IPS-18a (cell line): ENCODE data around the gene SHBG.

Experiments used
- H3K27ac ChIP-seq: one replicate; pipeline ENCODE4 v1.5.1; 2013; ENCODE audit warnings: low read length
- H3K27me3 ChIP-seq: one replicate; pipeline ENCODE4 v1.6.1; 2013; ENCODE audit warnings: mild to moderate bottlenecking, low read length; ENCODE audit not compliant: control insufficient read depth, insufficient read depth
- H3K36me3 ChIP-seq: one replicate; pipeline ENCODE4 v1.6.1; 2013; ENCODE audit warnings: low read depth, low read length; ENCODE audit not compliant: control insufficient read depth
- H3K4me1 ChIP-seq: one replicate; pipeline ENCODE4 v1.6.1; 2013; ENCODE audit warnings: low read depth, low read length; ENCODE audit not compliant: control insufficient read depth
- H3K4me3 ChIP-seq: one replicate; pipeline ENCODE4 v1.5.1; 2013; ENCODE audit warnings: low read length
- H3K9ac ChIP-seq: one replicate; pipeline ENCODE4 v1.6.1; 2013; ENCODE audit warnings: mild to moderate bottlenecking, low read length, moderate library complexity
- H3K9me3 ChIP-seq: one replicate; pipeline ENCODE4 v1.6.1; 2013; ENCODE audit warnings: low read depth, low read length; ENCODE audit not compliant: control insufficient read depth

SHBG gene

DNA sequence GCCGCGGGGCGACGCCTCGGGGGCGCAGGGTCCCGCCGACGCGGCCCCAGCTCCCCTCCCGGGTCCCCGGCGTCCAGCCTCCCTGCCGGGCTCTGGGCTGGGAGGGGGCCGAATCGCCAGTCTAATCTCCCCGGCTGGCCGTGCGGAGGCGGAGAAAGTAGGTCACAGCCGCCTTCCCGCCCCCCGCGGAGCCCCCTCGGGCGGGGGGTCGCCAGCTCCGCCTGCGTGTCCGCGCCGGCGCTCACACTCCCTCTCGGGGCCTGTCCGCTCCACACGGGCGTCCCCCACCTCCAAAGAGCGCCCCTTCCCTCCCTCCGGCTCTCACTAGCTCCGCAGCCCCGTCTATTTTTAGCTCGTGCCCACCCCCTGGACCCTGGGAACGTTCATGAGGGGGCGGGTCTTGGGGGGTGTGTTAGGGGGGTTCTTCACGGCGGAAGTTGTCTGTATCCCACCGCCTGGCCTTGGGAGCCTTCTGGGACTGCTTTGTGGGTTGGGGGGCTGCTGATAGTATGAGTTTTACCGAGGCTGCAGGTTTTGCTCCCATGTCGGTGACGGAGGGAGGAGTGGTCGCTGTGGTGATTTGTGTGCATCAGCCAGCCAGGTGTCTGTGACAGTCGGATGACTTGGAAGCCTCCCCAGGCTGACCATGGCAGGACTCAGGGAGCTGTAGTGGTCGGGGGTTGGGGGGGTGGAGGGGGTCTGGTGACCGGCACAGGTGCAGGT is 21.9 kb downstream of the SHBG start:
- H3K9ac ChIP-seq = no peak overlapping the region
- peaks cover 26% of the 10 kb centered on the region for H3K27me3 ChIP-seq
- no peaks in the 10 kb centered on the region for H3K36me3 ChIP-seq
- H3K27ac ChIP-seq = no peak overlapping the region
- peak overlapping the region; percentile 68 for H3K4me3 ChIP-seq
- no peaks in the 10 kb centered on the region for H3K9me3 ChIP-seq
- peaks cover 12% of the 10 kb centered on the region for H3K4me1 ChIP-seq

DNA sequence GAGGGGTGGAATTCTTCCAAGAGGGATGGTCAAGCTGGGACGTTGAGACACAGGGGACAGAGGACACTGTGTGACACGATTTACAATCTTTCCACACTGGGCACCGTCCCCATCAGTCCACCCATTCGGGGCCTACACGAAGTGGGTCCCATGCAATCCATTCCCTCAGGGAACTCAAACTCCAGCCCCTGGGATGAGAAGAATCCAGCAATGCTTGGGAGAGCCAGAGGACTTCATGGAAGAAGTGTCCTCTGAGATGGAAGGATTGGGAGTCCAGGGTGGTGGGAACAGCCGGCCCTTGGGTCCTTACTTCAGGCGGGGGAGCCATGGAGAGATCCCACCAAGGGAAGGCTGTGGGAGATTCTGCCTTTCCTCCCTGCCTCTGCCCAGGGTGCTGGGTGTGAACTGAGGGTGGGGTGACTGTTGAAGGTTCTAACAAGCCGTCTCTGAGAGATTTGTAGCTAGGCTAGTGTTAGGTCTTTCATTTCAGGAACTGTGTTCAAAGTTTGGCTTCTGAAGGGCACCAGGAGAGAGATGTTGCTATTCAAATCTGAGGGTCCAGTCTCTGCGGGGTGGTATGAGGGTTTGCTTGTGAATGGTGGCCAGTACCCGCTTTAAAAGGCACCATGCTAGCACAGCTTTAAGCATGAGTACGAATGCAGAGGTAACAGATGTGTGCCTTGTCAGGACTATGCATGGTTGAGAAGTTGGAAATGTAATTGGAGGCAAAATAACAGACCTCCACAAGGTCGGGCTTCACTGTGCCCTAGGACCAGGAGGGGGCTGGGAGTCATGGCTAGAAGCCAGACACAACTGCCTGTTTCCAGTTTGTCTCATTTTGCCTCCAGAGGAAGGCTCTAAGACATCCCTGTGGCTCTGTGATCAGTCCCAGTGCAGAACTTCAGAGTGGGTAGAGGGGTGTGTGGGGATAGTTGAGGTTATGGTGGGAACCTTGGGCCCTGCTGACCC is 22.7 kb downstream of the SHBG start:
- Histone ChIP-seq H3K36me3 (no peaks in the 10 kb centered on the region), H3K27ac (no peak overlapping the region), H3K27me3 (peaks cover 26% of the 10 kb centered on the region), H3K4me3 (peak overlapping the region; percentile 68), H3K9me3 (no peaks in the 10 kb centered on the region), H3K4me1 (peaks cover 18% of the 10 kb centered on the region), H3K9ac (no peak overlapping the region)

DNA sequence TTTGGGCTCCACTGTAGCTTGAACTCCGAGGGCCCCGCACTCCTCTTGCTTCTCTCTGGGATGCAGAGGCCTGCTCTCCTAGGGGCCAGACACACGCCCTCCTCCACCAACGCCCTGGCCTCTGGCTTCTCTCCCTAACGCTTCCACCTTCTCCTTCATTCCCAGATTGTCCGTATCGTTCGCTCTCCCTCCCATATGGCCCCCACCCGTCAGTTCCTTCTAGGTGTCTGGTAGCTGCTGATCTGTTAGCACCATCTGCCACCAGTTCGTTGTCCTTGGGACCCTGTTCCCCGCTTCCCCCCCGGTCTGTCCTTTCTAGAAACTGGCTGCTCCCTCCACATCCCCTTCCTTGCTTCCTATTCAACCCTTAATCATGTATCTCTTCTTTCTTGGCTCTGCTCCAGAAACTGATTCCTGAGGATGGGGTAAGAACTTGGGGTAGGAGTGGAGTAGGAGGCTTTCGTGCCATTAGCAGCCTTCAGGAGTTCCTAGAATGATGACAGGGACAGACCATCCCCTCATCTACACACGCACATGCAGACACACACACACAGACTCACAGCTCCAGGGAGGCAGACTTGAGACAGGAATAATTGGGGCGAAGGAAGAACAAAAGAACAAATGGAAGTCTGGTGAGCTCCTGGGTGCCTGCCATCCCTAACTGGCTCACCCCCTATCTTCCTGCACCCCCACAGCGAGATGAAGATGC is 25.1 kb downstream of the SHBG start:
- Histone ChIP-seq H3K4me1 (peaks cover 20% of the 10 kb centered on the region), H3K27ac (no peak overlapping the region), H3K4me3 (no peak overlapping the region), H3K36me3 (no peaks in the 10 kb centered on the region), H3K9me3 (no peaks in the 10 kb centered on the region), H3K9ac (no peak overlapping the region), H3K27me3 (peaks cover 23% of the 10 kb centered on the region)

DNA sequence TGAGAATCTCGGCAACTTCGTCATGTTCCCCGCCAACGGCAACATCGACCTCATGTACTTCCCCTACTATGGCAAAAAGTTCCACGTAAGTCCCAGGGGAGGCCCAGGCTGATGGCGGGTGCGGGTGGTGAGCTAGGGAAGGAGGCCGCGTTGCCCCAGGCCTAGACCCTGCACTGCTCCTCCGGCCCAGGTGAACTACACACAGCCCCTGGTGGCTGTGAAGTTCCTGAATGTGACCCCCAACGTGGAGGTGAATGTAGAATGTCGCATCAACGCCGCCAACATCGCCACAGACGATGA is 25.6 kb downstream of the SHBG start:
- H3K36me3 ChIP-seq = no peaks in the 10 kb centered on the region
- no peaks in the 10 kb centered on the region for H3K9me3 ChIP-seq
- H3K4me1 ChIP-seq = peaks cover 17% of the 10 kb centered on the region
- no peak overlapping the region for H3K27ac ChIP-seq
- H3K9ac ChIP-seq = no peak overlapping the region
- no peak overlapping the region for H3K4me3 ChIP-seq
- peaks cover 20% of the 10 kb centered on the region for H3K27me3 ChIP-seq

DNA sequence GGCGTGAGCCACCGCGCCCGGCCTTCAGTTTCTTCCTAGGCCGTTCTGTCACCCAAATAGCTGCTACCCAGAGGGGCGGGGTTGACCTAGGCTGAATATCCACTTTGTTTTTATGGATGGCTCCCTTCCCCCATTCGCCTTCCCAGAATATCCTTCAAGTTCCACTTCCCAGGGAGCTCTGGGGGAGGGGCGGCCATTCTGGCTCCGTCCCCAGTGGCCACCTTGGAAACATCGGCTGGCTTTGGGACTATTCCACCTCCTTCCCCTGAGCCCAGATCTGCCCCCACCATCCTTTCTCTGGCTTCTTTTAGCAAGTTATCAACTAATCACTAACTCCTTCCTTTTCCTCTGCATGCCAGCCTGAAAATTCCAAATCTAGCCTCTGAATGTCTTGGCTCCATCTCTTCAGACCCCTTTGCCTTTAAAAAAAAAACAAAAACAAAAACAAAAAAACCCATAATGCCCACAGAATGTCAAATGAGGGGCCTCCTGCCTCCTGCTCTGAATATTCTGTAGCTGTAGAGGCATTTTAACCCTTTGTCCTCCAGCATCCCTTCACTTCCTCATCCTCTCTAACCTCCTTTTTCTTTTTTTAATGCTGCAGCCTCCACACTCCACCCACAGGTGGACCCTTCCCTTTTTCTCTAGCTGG is 27.1 kb downstream of the SHBG start:
- H3K4me1 ChIP-seq = peaks cover 15% of the 10 kb centered on the region
- peak overlapping the region; percentile 31 for H3K9ac ChIP-seq
- H3K27me3 ChIP-seq = peaks cover 9% of the 10 kb centered on the region
- no peaks in the 10 kb centered on the region for H3K9me3 ChIP-seq
- H3K4me3 ChIP-seq = peak overlapping the region; percentile 56
- no peaks in the 10 kb centered on the region for H3K36me3 ChIP-seq
- H3K27ac ChIP-seq = no peak overlapping the region

DNA sequence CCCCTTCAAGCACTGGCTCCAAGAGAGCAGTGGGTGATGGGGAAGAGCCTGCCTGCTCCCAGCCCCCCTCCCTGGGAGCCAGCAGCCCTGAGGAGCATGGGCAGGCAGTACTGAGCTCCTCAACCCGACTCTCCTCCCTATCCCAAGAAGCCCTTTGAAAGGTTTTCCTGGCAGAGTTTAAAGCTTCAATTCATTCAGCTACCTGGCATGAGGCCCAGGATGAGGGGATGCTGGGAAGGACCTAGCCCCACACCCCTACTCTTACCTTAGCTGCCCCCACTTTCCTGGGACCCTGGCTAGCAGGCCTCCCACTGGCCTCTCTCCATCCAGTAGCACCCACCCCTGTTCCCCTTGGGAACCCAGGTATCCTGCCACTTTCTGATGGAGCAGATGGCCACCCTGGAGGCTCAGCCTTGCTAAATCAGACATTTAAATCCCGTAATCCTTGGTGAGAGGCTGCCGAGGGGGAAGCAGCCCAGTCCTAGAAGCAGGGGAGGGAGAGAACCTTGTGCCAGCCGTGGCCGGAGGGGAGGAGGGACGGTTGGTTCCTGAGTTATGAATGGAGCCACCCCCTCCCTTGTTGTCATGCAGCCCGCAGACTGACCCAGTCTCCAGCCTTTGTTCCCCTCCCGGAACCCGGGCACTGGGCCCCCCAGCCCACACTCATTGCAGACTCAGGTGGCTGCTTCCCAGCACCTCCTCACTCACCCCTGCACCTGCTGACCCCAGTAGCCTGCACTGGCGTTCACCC is 37.9 kb downstream of the SHBG start:
- Histone ChIP-seq H3K9me3 (no peaks in the 10 kb centered on the region), H3K27ac (no peak overlapping the region), H3K4me1 (no peaks in the 10 kb centered on the region), H3K36me3 (peaks cover 50% of the 10 kb centered on the region), H3K4me3 (no peak overlapping the region), H3K27me3 (no peaks in the 10 kb centered on the region), H3K9ac (no peak overlapping the region)

DNA sequence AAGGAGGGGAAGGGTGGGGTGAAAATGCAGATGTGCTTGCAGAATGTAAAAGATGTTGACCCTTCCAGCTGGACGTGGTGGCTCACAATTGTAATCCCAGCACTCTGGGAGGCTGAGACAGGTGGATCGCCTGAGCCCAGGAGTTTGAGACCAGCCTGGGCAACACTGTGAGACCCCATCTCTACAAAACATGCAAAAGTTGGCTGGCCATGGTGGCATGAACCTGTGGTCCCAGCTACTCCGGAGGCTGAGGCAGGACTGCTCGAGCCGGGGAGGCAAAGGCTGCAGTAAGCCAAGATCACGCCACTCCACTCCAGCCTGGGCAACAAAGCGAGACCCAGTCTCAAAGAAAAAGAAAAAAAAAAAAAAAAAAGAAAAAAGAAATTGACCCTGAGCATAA is 38.5 kb downstream of the SHBG start:
- H3K9ac ChIP-seq = no peak overlapping the region
- no peak overlapping the region for H3K27ac ChIP-seq
- H3K9me3 ChIP-seq = peaks cover 3% of the 10 kb centered on the region
- peaks cover 56% of the 10 kb centered on the region for H3K36me3 ChIP-seq
- H3K4me1 ChIP-seq = no peaks in the 10 kb centered on the region
- H3K4me3 ChIP-seq = no peak overlapping the region
- no peaks in the 10 kb centered on the region for H3K27me3 ChIP-seq

DNA sequence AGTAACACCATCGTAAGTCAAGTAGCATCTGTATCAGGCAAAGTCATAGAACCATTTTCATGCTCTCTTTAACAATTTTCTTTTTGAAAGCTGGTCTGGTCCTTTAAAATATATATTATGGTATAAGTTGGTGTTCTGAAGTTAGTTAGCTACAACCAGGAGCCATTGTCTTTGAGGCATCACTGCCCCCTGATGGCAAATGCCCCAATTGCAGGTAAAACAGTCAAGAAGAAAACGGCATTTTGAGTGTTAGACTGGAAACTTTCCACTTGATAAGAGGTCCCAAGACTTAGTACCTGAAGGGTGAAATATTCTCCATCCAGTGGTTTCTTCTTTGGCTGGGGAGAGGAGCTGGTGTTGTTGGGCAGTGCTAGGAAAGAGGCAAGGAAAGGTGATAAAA is 43.3 kb downstream of the SHBG start:
- Histone ChIP-seq H3K4me1 (peaks cover 16% of the 10 kb centered on the region), H3K27me3 (no peaks in the 10 kb centered on the region), H3K9me3 (peaks cover 7% of the 10 kb centered on the region), H3K4me3 (no peak overlapping the region), H3K36me3 (peaks cover 70% of the 10 kb centered on the region), H3K9ac (no peak overlapping the region), H3K27ac (no peak overlapping the region)

DNA sequence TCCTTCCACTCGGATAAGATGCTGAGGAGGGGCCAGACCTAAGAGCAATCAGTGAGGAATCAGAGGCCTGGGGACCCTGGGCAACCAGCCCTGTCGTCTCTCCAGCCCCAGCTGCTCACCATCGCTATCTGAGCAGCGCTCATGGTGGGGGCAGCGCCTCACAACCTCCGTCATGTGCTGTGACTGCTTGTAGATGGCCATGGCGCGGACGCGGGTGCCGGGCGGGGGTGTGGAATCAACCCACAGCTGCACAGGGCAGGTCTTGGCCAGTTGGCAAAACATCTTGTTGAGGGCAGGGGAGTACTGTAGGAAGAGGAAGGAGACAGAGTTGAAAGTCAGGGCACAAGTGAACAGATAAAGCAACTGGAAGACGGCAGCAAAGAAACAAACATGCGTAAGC is 45.0 kb downstream of the SHBG start:
- Histone ChIP-seq H3K27me3 (no peaks in the 10 kb centered on the region), H3K36me3 (peaks cover 53% of the 10 kb centered on the region), H3K4me1 (peaks cover 16% of the 10 kb centered on the region), H3K9me3 (peaks cover 7% of the 10 kb centered on the region), H3K9ac (no peak overlapping the region), H3K4me3 (no peak overlapping the region), H3K27ac (no peak overlapping the region)

DNA sequence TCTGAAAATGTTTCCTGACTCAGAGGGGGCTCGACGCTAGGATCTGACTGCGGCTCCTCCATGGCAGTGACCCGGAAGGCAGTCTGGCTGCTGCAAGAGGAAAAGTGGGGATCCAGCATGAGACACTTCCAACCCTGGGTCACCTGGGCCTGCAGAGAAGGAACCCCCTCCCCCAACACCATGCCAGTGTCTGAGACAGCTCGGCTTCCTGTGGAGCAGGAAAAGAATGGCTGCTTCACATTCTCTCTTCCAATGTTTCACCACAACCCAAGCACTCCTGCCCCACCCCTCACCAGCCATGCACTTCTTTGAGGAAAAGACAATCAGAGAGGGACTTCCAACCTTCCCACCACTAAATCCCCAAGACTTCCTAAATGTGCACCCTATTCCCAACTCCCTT is 46.6 kb downstream of the SHBG start:
- no peak overlapping the region for H3K9ac ChIP-seq
- H3K9me3 ChIP-seq = peaks cover 7% of the 10 kb centered on the region
- no peak overlapping the region for H3K4me3 ChIP-seq
- H3K4me1 ChIP-seq = peaks cover 16% of the 10 kb centered on the region
- no peak overlapping the region for H3K27ac ChIP-seq
- H3K36me3 ChIP-seq = peaks cover 37% of the 10 kb centered on the region
- no peaks in the 10 kb centered on the region for H3K27me3 ChIP-seq
